HG02938 (cell line): ENCODE measurements around the gene SNX15.
"Not testable (repeated sequence)": the region's sequence is repeated elsewhere in the genome, so short reads cannot be mapped to it uniquely, and the experiment has no call there.

Experiments
- ATAC-seq: cut with Tn5 transposase; IDR thresholded peaks from one replicate; pipeline ENCODE4 v1.9.1; 2021; ENCODE audit warnings: mild to moderate bottlenecking, moderate library complexity; ENCODE audit not compliant: unreplicated experiment

The SNX15 gene

GRCh38 chr11:65014726-65015227 lies 12.5 kb upstream of the SNX15 start:
- ATAC-seq, result peak; percentile 5

GRCh38 chr11:65016705-65017104 lies 10.5 kb upstream of the SNX15 start:
- no peak for ATAC-seq

- ATAC-seq, result no peak
These were observed 9.3 kb upstream of the SNX15 start for GRCh38 chr11:65017937-65018336.

GRCh38 chr11:65019824-65020223 lies 7.4 kb upstream of the SNX15 start:
- no peak for ATAC-seq

GRCh38 chr11:65021003-65021402 lies 6.2 kb upstream of the SNX15 start:
- no peak for ATAC-seq

GRCh38 chr11:65021509-65021908 lies 5.7 kb upstream of the SNX15 start:
- ATAC-seq, result no peak

GRCh38 chr11:65023502-65023901 lies 3.7 kb upstream of the SNX15 start:
- not testable (repeated sequence) for ATAC-seq

GRCh38 chr11:65026810-65027209 lies 429 bp upstream of the SNX15 start:
- ATAC-seq, result no peak

GRCh38 chr11:65032216-65032615 lies 5.0 kb downstream of the SNX15 start:
- ATAC-seq, result no peak

GRCh38 chr11:65034423-65034822 lies 7.2 kb downstream of the SNX15 start:
- ATAC-seq, result no peak

GRCh38 chr11:65035579-65035978 lies 8.3 kb downstream of the SNX15 start:
- no peak for ATAC-seq

- no peak for ATAC-seq
These were observed 9.7 kb downstream of the SNX15 start for GRCh38 chr11:65036931-65037330.

GRCh38 chr11:65040520-65040846 lies 13.2 kb downstream of the SNX15 start:
- ATAC-seq, result no peak

- peak; percentile 90 for ATAC-seq
These were observed 13.8 kb downstream of the SNX15 start, which contains the start of gene SAC3D1 for GRCh38 chr11:65040847-65041622. TSS of gene SAC3D1 (plus strand) at chr11:65041210. CDS start at chr11:65041293, 83 bp downstream.

- no peak for ATAC-seq
These were observed 15.7 kb downstream of the SNX15 start for GRCh38 chr11:65042891-65043290.

GRCh38 chr11:65043881-65044501 lies 16.8 kb downstream of the SNX15 start:
- no peak for ATAC-seq

- ATAC-seq, result no peak
These were observed 17.8 kb downstream of the SNX15 start for GRCh38 chr11:65045061-65045460.

GRCh38 chr11:65045728-65046127 lies 18.5 kb downstream of the SNX15 start:
- ATAC-seq, result no peak

GRCh38 chr11:65047581-65048422 lies 20.6 kb downstream of the SNX15 start:
- ATAC-seq, result no peak

GRCh38 chr11:65051398-65051858 lies 24.2 kb downstream of the SNX15 start:
- no peak for ATAC-seq

GRCh38 chr11:65053827-65054508 lies 26.7 kb downstream of the SNX15 start:
- ATAC-seq, result no peak
